Liver (tissue), 9 donors: Measurements from ENCODE around the gene GMEB2. TPM values are rescaled to one million over a fixed set of nuclear protein-coding genes. Genes with fewer than 3 reads are reported as not detected.

Experiments used
- DNase-seq: peaks from one replicate; pipeline ENCODE4 v3.0.0-alpha.2; 2017; ENCODE audit warnings: low spot score
- H3K27ac ChIP-seq, 2 donors: one replicate each; pipeline ENCODE4 v1.7.0; 2013; ENCODE audit warnings: inconsistent platforms in 2 of 2, low read length in 2 of 2, control low read depth in 1 of 2, low read depth in 1 of 2, mild to moderate bottlenecking in 1 of 2
- H3K27me3 ChIP-seq, 4 donors: one replicate each; pipeline versions ENCODE4 v1.6.1 to v1.7.0; 2013; ENCODE audit warnings: low read length in 3 of 4, inconsistent platforms in 1 of 4, mild to moderate bottlenecking in 1 of 4, moderate library complexity in 1 of 4; ENCODE audit not compliant: control insufficient read depth in 4 of 4, insufficient read depth in 4 of 4
- H3K36me3 ChIP-seq, 4 donors: one replicate each; pipeline versions ENCODE4 v1.6.1 to v1.7.0; 2013; ENCODE audit warnings: low read length in 3 of 4, mild to moderate bottlenecking in 3 of 4, low read depth in 1 of 4, moderate library complexity in 1 of 4; ENCODE audit not compliant: control insufficient read depth in 4 of 4, insufficient read depth in 3 of 4
- H3K4me1 ChIP-seq, 4 donors: one replicate each; pipeline versions ENCODE4 v1.6.1 to v1.7.0; 2013; ENCODE audit warnings: low read length in 3 of 4, mild to moderate bottlenecking in 3 of 4, moderate library complexity in 1 of 4; ENCODE audit not compliant: control insufficient read depth in 4 of 4, insufficient read depth in 4 of 4
- H3K4me3 ChIP-seq, 3 donors: one replicate each; pipeline versions ENCODE4 v1.6.1 to v1.7.0; 2013; ENCODE audit warnings: low read length in 3 of 3, control low read depth in 1 of 3, low read depth in 1 of 3, mild to moderate bottlenecking in 1 of 3
- H3K9ac ChIP-seq, 2 donors: one replicate each; pipeline ENCODE4 v1.7.0; 2013; ENCODE audit warnings: low read length in 2 of 2, mild to moderate bottlenecking in 2 of 2, moderate library complexity in 2 of 2, control low read depth in 1 of 2, low read depth in 1 of 2
- H3K9me3 ChIP-seq, 4 donors: one replicate each; pipeline versions ENCODE4 v1.6.1 to v1.7.0; 2013; ENCODE audit warnings: low read length in 3 of 4; ENCODE audit not compliant: control insufficient read depth in 4 of 4
- ATF3 ChIP-seq: IDR thresholded peaks from 2 replicates; pipeline ENCODE4 v1.6.1; 2016; ENCODE audit warnings: antibody characterized with exemption
- EGR1 ChIP-seq, 2 donors: IDR thresholded peaks; 2 replicates each; pipeline ENCODE4 v1.6.1; 2016 to 2018; ENCODE audit warnings: antibody characterized with exemption in 2 of 2, low read depth in 2 of 2
- FOXA1 ChIP-seq: IDR thresholded peaks from 2 replicates; pipeline ENCODE4 v1.6.1; 2016; ENCODE audit warnings: antibody characterized with exemption
- FOXA2 ChIP-seq: IDR thresholded peaks from 2 replicates; pipeline ENCODE4 v1.6.1; 2016; ENCODE audit warnings: antibody characterized with exemption
- GABPA ChIP-seq, 2 donors: IDR thresholded peaks in 1 of 2; conservative IDR thresholded peaks in 1 of 2; 2 replicates each; pipeline ENCODE4 v1.6.1; 2016; ENCODE audit warnings: antibody characterized with exemption in 2 of 2, mild to moderate bottlenecking in 1 of 2, moderate library complexity in 1 of 2
- HNF4A ChIP-seq, 2 donors: conservative IDR thresholded peaks; 2 replicates each; pipeline ENCODE4 v1.6.1; 2016; ENCODE audit warnings: antibody characterized with exemption in 2 of 2, mild to moderate bottlenecking in 2 of 2
- HNF4G ChIP-seq: IDR thresholded peaks from 2 replicates; pipeline ENCODE4 v1.6.1; 2016; ENCODE audit warnings: antibody characterized with exemption
- MAX ChIP-seq: IDR thresholded peaks from 2 replicates; pipeline ENCODE4 v1.6.1; 2016; ENCODE audit warnings: antibody characterized with exemption
- NR2F2 ChIP-seq: IDR thresholded peaks from 2 replicates; pipeline ENCODE4 v1.6.1; 2016; ENCODE audit warnings: antibody characterized with exemption
- RAD21 ChIP-seq, 2 donors: IDR thresholded peaks; 2 replicates each; pipeline ENCODE4 v1.6.1; 2016; ENCODE audit warnings: antibody characterized with exemption in 2 of 2, mild to moderate bottlenecking in 2 of 2
- REST ChIP-seq: IDR thresholded peaks from 2 replicates; pipeline ENCODE4 v1.6.1; 2016; ENCODE audit warnings: antibody characterized with exemption, mild to moderate bottlenecking
- YY1 ChIP-seq: IDR thresholded peaks from 2 replicates; pipeline ENCODE4 v1.6.1; 2016; ENCODE audit warnings: antibody characterized with exemption, mild to moderate bottlenecking
- ZBTB33 ChIP-seq: IDR thresholded peaks from 2 replicates; pipeline ENCODE4 v1.6.1; 2016; ENCODE audit warnings: antibody characterized with exemption
- whole genome bisulfite sequencing: extraction: QIAGEN DNeasy Blood & Tissue Kit; methylation state at CpG from one replicate; pipeline ENCODE4 v1.1.7; 2013; 5-methylcytosine and 5-hydroxymethylcytosine counted together
- polyA plus RNA-seq, 2 donors: library from polyadenylated mRNA; stranded (reverse) in 1 of 2; unstranded in 1 of 2; fragments of 200-250 nt in 1 of 2; fragments of >200 nt in 1 of 2; fragmentation: Nextera tagmentation in 1 of 2; extraction: Ambion mirVana in 1 of 2; gene quantifications; one replicate each; pipeline versions ENCODE4 v1.2.1 to v1.2.3, GENCODE V29; 2013 to 2015
- total RNA-seq, 2 donors: library from RNA; depleted of rRNA; stranded (reverse); fragments of >200 nt; gene quantifications; one replicate each; pipeline ENCODE4 v1.2.3, GENCODE V29; 2014
- donor health status: healthy.
- donor health status: healthy.
- donor health status: healthy.
- donor health status: healthy.
- donor health status: healthy.

GMEB2 gene
- total and polyA plus RNA-seq, 4 donors: 1.3 to 8.6 (median 5.3) TPM

GRCh38 chr20:63653041-63653973 is 26.4 kb upstream of the GMEB2 start, which contains the start of gene STMN3:
STMN3 (minus strand) TSS chr20:63653424; CDS start chr20:63653345, 79 bp downstream.
- H3K27ac ChIP-seq: no peak within 1 kb of the TSS
- peak; percentile 77 for DNase-seq
- H3K4me3 ChIP-seq: peak within 1 kb of the TSS in 1 of 3 donors; percentile 50
- 5% methylated on average over 73 of the region's 73 CpGs for whole genome bisulfite sequencing
- H3K9ac ChIP-seq: no peak within 1 kb of the TSS
- TF ChIP-seq HNF4G (no peak), MAX (no peak), GABPA (IDR thresholded peaks at IDR 0.05 in 1 of 2, conservative IDR thresholded peaks at IDR 0.05 in 1 of 2) (peak in 1 of 2 donors; percentile 54), REST (peak; percentile 98), RAD21 (IDR thresholded peaks at IDR 0.05) (no peak), FOXA2 (no peak)
- peaks cover 5 to 24% (median 12%) of the 10 kb centered on the region in 4 donors for H3K4me1 ChIP-seq
- H3K9me3 ChIP-seq: no peaks in the 10 kb centered on the region
- no peaks in the 10 kb centered on the region for H3K36me3 ChIP-seq
- H3K27me3 ChIP-seq: peaks cover 0 to 4% (median 0%) of the 10 kb centered on the region in 4 donors

GRCh38 chr20:63652192-63652980 is 25.5 kb upstream of the GMEB2 start:
- Histone ChIP-seq H3K36me3 (no peaks in the 10 kb centered on the region), H3K4me3 (peak overlapping the region in 1 of 3 donors; percentile 50), H3K9me3 (no peaks in the 10 kb centered on the region), H3K27me3 (peaks cover 0 to 4% (median 0%) of the 10 kb centered on the region in 4 donors), H3K9ac (no peak overlapping the region), H3K4me1 (peaks cover under 1 to 18% (median 8%) of the 10 kb centered on the region in 4 donors), H3K27ac (no peak overlapping the region)
- 3% methylated on average over 91 of the region's 91 CpGs for WGBS
- no peak for DNase-seq
- TF ChIP-seq YY1 (no peak), EGR1 (IDR thresholded peaks at IDR 0.05; ENCODE audit: low read depth in 2 of 2) (no peak), HNF4G (no peak), NR2F2 (no peak), ZBTB33 (no peak), ATF3 (no peak), FOXA1 (no peak), REST (no peak), HNF4A (conservative IDR thresholded peaks at IDR 0.05) (no peak)
